ENCODE results near the gene CAST.

CAST gene

DNA sequence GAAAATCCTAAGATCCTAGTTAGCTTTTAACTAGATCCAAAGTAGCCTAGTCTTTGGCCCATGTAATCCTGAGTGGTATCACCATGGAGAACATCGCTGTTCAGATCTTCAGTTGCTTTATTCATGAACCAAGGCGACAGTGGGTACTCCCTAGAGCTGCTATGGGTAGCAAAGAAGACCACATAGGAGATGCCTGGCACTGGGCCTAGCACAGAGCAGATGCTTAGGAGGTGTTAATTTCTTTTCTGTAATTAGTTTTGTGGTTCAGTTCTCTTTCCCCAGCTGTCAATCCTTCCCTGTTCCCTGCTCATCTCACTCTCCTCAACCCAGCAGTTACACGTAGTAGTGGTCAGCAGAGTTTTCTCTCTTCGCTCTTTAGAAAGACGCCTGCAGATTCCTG, 9.3 kb downstream of the CAST start:
- H3K9me3 ChIP-seq (ENCODE audit: control insufficient read depth, insufficient read depth, low read depth, low read length), result no peaks in the 10 kb centered on the region
- ChIA-PET CTCF (interaction anchor here (0.6 to 2.2 kb wide), 3 partner anchors 12 to 52 kb away, joined by 3 to 7 read pairs (median 5); no protein-coding TSS in a partner anchor), POLR2A (interaction anchor here (1.2 kb wide), 1 partner anchor 9 kb away, joined by 4 read pairs; no protein-coding TSS in a partner anchor)
- TF ChIP-seq ZBTB17 (tag by site-specific recombination; IDR thresholded peaks at IDR 0.05), result no peak
- no peak for TF ChIP-seq SP2 (tag by site-specific recombination; IDR thresholded peaks at IDR 0.05)
- TF ChIP-seq ZNF274 (IDR thresholded peaks at IDR 0.05; ENCODE audit: low read length), result no peak
- no peak for TF ChIP-seq ZNF274 (tag by site-specific recombination; IDR thresholded peaks at IDR 0.05; ENCODE audit: borderline replicate concordance)
- no peak for TF ChIP-seq ZNF621 (tag by site-specific recombination; IDR thresholded peaks at IDR 0.05)
- TF ChIP-seq ZNF140 (tag by site-specific recombination; IDR thresholded peaks at IDR 0.05), result no peak
- no peak for TF ChIP-seq ZNF335 (tag by site-specific recombination; conservative IDR thresholded peaks at IDR 0.05)
- no peak for TF ChIP-seq ZNF473 (tag by site-specific recombination; IDR thresholded peaks at IDR 0.05)
- peaks cover 7% of the 10 kb centered on the region for H3K4me1 ChIP-seq (ENCODE audit: control insufficient read depth, insufficient read depth, low read length)
- H3K36me3 ChIP-seq (ENCODE audit: control insufficient read depth in 2 of 2, insufficient read depth in 1 of 2, low read length in 2 of 2), result peaks cover 0 to 5% of the 10 kb centered on the region in 2 experiments; a peak in 1 of 3 replicates
- H3K4me3 ChIP-seq (ENCODE audit: low read depth, low read length), result no peak overlapping the region
- no peak overlapping the region for H3K27ac ChIP-seq (ENCODE audit: extremely low read depth, low read depth, low read length)

DNA sequence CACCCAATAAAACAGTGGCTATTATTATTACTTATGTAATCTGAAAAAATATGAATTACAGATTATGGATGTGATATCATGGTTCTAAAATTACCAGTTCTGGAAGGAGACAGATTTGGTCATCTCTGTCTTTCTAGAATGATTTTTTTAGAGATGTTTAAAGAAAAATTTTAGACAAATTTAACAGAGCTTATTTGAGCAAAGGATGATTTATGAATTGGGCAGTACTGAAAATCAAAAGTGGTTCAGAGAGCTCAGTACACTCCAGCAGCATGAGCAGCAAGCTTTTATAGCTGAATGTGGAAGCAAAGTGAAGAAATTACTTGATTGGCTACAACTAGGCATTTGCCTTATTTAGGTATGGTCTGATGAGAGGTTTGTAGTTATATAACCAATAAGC, 11.0 kb downstream of the CAST start:
- ChIA-PET CTCF (interaction anchor here (1.6 kb wide), 1 partner anchor 59 kb away, joined by 5 read pairs; no protein-coding TSS in a partner anchor), POLR2A (interaction anchor here (1.7 kb wide), 1 partner anchor 11 kb away, joined by 4 read pairs; the partner anchor contains the start of gene CAST)
- Histone ChIP-seq H3K27ac (ENCODE audit: extremely low read depth, low read depth, low read length) (no peak overlapping the region), H3K36me3 (ENCODE audit: control insufficient read depth in 2 of 2, insufficient read depth in 1 of 2, low read length in 2 of 2) (peaks cover 0 to 5% of the 10 kb centered on the region in 2 experiments; a peak in 1 of 3 replicates), H3K9me3 (ENCODE audit: control insufficient read depth, insufficient read depth, low read depth, low read length) (no peaks in the 10 kb centered on the region), H3K4me1 (ENCODE audit: control insufficient read depth, insufficient read depth, low read length) (peaks cover 7% of the 10 kb centered on the region; the same call in 1 of the 2 replicates), H3K4me3 (ENCODE audit: low read depth, low read length) (no peak overlapping the region)
- TF ChIP-seq SP7 (tag by site-specific recombination; IDR thresholded peaks at IDR 0.05) (0 out of 2 replicates have a peak, but pooled peaks have one; percentile 27), ZNF677 (tag by site-specific recombination; IDR thresholded peaks at IDR 0.05) (no peak), ZNF549 (tag by site-specific recombination; IDR thresholded peaks at IDR 0.05) (peak; percentile 96)

DNA sequence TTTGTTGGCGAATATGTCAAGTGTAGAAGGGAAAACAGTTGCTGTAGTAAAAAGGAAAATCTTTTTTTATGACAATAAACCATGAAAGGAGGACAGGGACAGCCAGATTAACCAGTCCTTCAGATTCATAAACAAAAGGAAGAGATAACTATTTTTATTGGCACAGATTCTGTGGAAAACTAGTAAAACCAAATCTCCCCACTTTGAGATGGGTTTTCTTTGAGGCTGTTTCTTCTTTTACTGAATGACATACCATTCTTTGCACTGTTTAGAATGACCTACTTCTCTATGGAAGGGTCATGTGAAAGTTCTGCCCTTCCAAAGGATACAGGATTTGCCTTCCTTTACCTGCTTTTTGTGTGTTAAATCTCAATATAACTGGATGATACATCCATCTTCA, 13.7 kb downstream of the CAST start:
- ChIA-PET CTCF (interaction anchor here (0.7 kb wide), 1 partner anchor 12 kb away, joined by 4 read pairs; no protein-coding TSS in a partner anchor), POLR2A (no interaction called here)
- Histone ChIP-seq H3K9me3 (ENCODE audit: control insufficient read depth, insufficient read depth, low read depth, low read length) (no peaks in the 10 kb centered on the region), H3K4me1 (ENCODE audit: control insufficient read depth, insufficient read depth, low read length) (peaks cover 7% of the 10 kb centered on the region; the same call in 1 of the 2 replicates), H3K4me3 (ENCODE audit: low read depth, low read length) (no peak overlapping the region), H3K27ac (ENCODE audit: extremely low read depth, low read depth, low read length) (no peak overlapping the region), H3K36me3 (ENCODE audit: control insufficient read depth in 2 of 2, insufficient read depth in 1 of 2, low read length in 2 of 2) (peaks cover 0 to 5% of the 10 kb centered on the region in 2 experiments; a peak in 1 of 3 replicates)
- TF ChIP-seq, protein P1, sequence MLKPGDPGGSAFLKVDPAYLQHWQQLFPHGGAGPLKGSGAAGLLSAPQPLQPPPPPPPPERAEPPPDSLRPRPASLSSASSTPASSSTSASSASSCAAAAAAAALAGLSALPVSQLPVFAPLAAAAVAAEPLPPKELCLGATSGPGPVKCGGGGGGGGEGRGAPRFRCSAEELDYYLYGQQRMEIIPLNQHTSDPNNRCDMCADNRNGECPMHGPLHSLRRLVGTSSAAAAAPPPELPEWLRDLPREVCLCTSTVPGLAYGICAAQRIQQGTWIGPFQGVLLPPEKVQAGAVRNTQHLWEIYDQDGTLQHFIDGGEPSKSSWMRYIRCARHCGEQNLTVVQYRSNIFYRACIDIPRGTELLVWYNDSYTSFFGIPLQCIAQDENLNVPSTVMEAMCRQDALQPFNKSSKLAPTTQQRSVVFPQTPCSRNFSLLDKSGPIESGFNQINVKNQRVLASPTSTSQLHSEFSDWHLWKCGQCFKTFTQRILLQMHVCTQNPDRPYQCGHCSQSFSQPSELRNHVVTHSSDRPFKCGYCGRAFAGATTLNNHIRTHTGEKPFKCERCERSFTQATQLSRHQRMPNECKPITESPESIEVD (tag by site-specific recombination; IDR thresholded peaks at IDR 0.05), result peak; percentile 78
- TF ChIP-seq ZNF155 (tag by site-specific recombination; IDR thresholded peaks at IDR 0.05), result no peak

DNA sequence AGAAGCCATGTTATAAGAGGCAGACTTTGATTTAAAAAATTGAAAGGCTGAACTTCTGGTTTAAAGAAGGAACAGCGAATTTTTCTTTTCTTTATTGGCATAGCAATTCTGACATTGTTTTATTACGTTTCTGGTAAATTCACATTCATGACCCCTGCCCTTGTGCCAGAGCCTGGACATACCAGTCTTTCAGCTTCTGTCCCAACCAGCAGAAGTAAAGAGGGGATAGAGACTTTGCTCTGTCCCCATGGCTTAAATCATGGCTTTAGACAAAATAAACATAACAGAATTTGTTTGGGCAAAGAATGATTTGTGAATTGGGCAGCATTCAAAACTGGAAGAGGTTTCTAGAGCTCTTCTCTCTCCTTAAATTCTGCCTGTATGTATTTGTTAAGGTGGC, 15.3 kb downstream of the CAST start:
- peaks cover 0 to 3% of the 10 kb centered on the region in 2 experiments; a peak in 1 of 3 replicates for H3K36me3 ChIP-seq (ENCODE audit: control insufficient read depth in 2 of 2, insufficient read depth in 1 of 2, low read length in 2 of 2)
- ChIA-PET CTCF (interaction anchor here (0.8 kb wide), 1 partner anchor 484 kb away, joined by 4 read pairs; no protein-coding TSS in a partner anchor), POLR2A (no interaction called here)
- peaks cover 7% of the 10 kb centered on the region; the same call in 1 of the 2 replicates for H3K4me1 ChIP-seq (ENCODE audit: control insufficient read depth, insufficient read depth, low read length)
- no peak overlapping the region for H3K27ac ChIP-seq (ENCODE audit: extremely low read depth, low read depth, low read length)
- no peaks in the 10 kb centered on the region for H3K9me3 ChIP-seq (ENCODE audit: control insufficient read depth, insufficient read depth, low read depth, low read length)
- H3K4me3 ChIP-seq (ENCODE audit: low read depth, low read length), result no peak overlapping the region
- TF ChIP-seq ZNF157 (tag by site-specific recombination; IDR thresholded peaks at IDR 0.05), result no peak

Data from HEK293 (cell line).